HT1080 (cell line): Measurements from ENCODE around the gene MATN1. TPM values are rescaled to one million over a fixed set of nuclear protein-coding genes. Genes with fewer than 3 reads are reported as not detected.

ENCODE experiments used
- DNase-seq: peaks from one replicate; pipeline ENCODE4 v3.0.0-alpha.2; 2015; ENCODE audit warnings: low read depth
- total RNA-seq: library from RNA; depleted of rRNA; stranded (reverse); fragments of >200 nt; shearing (Covaris generic); gene quantifications from 2 replicates; pipeline ENCODE4 v1.2.3, GENCODE V29; 2014

MATN1 gene
- total RNA-seq, 1 experiment from 2014 or later = not detected

- DNase-seq = no peak
These were observed 38.2 kb downstream of the MATN1 start for GRCh38 chr1:30684881-30685795.

- DNase-seq = no peak
These were observed 39.1 kb downstream of the MATN1 start for GRCh38 chr1:30684259-30684658.

- DNase-seq = no peak
These were observed 39.7 kb downstream of the MATN1 start for GRCh38 chr1:30683699-30684098.

DNA sequence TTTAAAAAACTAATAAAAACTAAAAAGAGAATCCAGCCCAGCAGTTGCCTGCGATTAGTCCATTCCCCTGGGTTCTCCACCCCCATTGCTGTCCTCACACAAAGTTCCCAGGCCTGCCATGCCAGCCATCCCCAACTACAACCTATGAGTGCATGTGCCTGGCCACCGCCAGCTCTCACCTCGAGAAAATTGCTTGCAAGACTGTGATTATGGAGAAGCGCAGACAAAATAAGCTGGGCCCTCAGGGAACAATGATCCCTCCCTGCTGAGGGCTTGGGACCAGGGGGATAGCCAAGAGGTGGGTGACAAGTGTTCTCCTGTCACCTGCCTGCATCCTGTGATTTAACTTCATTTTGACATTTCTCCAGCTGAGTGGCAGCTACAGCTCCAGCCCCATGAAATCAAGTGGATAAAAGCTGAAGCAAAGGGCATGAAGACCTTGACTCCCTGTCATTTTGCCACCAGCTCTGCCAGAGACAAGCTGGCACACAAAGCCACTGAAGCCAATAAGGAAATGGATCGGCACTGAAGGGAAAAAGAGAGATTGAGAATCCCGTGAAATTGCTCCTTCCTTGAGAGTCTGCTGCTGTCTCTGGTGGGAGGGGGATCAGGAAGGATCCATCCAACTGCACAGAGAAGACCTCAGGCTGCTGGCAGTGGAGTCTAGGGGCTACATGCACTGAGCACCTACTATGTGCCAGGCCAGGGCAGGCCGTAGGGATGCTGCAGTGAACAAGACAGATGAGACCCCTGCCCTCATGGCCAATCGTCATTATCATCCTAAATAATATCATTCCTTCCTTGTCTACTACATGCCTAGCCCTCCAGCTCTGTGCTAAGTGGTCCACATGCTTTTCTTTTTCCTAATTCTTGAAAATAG lies 40.7 kb downstream of the MATN1 start:
- no peak for DNase-seq

DNA sequence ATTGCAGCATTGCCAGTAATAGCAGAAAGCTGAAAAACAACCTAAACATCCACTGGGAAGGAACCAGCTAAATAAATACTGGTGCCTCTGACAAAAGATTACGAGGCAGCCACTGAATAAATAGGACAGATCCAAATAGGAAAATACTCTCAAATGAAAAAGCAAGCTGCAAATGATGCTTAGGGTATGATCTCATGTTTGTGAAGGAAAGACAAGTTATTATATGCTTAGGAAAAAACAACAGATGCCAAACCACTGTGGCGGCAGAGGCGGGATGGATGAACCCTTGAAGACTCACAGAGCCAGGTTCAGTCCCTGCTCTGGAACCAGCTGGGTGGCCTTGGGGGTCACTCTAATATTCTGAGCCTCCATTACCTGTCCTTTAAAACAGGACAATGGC lies 41.6 kb downstream of the MATN1 start:
- DNase-seq = no peak

- DNase-seq = no peak
These were observed 42.5 kb downstream of the MATN1 start for GRCh38 chr1:30680879-30681278.

GRCh38 chr1:30680429-30680828 lies 43.0 kb downstream of the MATN1 start:
- DNase-seq = no peak

DNA sequence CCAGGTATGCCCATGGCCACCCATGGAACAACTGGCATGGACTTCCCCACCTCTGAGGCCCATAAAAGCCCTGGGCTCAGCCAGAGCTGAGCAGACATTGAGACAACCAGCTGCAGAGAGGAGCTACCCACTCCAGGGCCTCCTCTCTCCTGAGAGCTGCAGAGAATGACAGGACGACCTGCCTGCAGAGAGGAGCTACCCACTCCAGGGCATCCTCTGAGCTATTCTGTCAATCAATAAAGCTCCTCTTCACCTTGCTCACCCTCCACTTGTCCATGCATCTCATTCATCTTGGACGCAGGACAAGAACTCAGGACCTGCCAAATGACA lies 43.4 kb downstream of the MATN1 start:
- no peak for DNase-seq

- DNase-seq = no peak
These were observed 44.0 kb downstream of the MATN1 start for GRCh38 chr1:30679201-30679975.

DNA sequence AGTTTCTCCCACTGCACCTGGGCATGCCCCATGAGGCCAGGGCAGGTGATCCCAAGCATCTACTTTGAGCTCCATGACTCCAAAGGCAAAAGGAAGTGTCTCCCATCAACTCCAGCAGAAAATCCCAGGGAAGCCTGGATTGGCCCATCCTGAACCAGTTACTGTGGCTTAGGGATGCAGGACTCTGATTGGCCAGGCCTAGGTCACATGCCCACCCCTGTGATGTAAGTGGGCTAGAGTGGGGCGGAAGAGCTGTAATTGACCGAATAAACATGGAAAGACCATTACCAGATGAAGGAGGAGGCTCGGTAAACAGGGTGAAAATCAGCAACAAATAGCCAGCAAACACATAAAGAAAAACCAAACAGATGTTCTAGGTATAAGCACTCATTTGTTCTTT lies 45.2 kb downstream of the MATN1 start:
- no peak for DNase-seq

- DNase-seq = no peak
These were observed 45.9 kb downstream of the MATN1 start for GRCh38 chr1:30677471-30677870.

GRCh38 chr1:30675761-30676160 lies 47.6 kb downstream of the MATN1 start:
- no peak for DNase-seq

DNA sequence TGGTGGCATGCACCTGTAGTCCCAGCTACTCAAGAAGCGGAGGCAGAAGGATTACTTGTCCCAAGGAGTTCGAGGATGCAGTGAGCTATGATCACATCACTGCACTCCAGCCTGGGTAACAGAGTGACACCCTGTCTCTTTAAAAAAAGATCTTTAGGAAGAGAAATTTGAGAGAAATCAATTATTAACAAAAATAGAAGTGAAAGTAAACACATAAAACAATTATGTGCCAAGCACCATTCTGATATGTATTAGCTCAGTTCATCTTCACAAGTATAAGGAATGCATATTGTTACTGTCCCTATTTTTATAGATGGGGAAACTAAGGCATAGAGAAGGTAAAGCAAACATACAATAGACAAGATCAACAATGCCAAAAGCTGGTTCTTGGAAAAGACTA lies 48.1 kb downstream of the MATN1 start:
- no peak for DNase-seq

GRCh38 chr1:30673395-30673794 lies 50.0 kb downstream of the MATN1 start:
- no peak for DNase-seq

- no peak for DNase-seq
These were observed 50.7 kb downstream of the MATN1 start for GRCh38 chr1:30672661-30673060.

DNA sequence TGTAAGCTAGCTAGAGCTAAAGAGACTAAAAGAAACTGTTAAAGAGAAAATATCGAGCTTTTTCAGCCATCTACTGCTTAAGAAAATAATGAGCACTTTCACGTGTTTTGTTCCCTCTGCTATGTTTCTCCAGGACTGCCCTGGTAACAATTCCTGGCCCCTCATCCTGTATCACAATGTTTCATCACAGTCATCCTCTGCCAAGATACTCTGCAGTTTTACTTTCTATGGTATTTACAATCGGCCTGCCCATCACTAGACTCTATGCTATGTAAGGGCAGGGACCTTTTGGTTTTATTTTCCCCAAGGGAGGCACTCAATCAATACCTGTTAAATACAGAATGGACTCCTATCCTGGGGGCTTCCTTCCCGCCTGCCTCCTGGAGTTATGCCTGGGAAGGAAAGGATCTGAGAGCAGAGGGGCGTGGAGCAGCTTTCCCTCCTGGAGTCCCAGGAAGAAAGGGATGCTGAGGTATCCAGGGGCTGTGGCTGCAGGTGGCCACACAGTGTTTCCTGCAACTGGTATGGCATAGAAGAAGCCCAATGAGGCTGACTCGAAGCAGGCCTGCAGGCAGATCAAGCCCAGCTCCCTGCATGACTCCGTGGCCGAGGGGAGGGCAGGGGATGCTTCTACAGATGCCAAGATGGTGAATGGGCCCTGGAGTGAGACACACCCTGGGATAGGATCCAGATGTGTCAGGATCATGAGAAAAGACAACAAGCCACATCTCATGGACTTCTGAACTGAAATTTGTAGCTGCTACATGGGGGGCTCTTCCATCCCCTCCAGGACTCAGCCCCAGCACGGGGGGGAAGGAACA lies 52.9 kb downstream of the MATN1 start:
- peak; percentile 20 for DNase-seq

DNA sequence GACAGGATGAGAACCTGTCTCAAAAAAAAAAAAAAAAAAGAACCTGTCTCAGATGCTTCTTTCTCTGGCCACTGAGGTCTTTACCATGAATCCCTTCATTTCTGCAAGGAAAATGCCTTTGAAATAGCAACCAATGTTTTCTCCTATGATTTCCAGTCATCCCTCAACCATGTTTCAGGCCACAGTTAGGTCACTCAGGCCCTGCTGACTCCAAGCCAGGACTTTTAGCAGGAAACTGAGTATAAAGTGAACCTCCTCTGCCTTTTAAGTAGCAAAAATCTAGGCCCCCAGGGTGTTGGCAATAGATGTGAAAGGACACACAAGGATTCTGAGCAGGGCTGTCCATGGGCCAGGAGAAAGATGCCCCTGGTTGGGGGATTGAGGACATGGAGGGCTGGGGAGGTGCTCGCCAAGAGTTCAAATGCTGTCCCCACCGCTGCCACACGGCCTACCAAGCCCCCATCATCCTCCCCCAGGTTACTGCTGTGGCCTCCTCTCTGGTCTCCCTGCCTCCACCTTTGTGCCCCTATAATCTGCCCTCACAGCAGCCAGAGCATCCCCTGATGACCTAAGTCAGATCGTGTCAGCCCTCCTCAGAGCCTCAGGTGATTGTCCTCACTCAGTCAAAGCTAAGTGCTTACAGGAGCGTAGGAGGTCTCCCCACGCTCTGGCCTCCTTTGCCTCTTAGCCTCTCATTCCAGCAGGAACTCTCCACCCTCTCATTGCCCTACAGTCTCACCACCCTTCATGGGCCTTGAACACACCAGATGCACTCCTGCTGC lies 54.6 kb downstream of the MATN1 start:
- DNase-seq = no peak

DNA sequence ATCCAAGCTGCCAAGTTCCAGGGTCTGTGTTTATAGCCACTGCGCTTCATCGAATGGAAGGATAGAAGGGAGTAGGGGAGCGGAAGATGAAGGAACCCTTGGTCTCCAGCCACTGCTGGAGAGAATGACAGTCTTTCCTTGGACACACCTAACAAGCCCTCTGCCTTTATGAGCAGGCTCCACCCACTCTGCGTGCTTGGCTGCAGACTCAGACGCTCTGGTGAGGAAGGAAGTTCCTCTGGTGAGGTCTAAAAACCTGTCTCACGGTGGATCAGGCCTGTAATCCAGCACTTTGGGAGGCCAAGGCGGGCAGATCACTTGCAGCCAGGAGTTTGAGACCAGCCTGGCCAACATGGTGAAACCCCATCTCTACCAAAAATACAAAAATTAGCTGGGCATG lies 55.4 kb downstream of the MATN1 start:
- no peak for DNase-seq

DNA sequence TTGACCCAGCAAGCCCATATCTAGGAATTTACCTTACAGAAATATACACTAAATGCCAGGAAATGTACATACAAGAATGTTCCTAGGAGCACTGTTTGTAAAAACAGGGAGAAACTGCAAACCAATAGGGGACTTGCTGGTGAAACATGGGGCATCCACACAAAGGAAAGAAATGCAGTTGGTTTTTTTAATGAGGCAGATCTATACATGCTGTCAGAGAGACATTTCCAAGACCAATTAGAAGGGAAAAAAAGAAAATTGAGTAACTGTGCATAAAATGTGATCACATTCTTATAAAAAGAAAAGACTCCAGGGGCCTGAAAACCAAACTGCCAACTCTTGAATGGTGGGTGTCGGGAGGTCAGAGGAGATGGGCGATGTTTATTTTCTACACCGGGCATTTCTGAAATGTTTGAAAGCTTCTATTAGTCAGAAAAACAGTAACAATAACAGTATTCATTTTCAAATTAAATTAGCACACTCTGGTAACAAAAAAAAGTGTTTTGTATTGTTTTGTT lies 56.6 kb downstream of the MATN1 start:
- DNase-seq = no peak
